Neural cell (in vitro differentiated cells): ENCODE measurements around the gene NUP42. TPM values are rescaled to one million over a fixed set of nuclear protein-coding genes. Genes with fewer than 3 reads are reported as not detected.

ENCODE experiments used
- H2AFZ ChIP-seq: fragments of 200-600, 300-800 bp; sonication (generic), shearing (Covaris generic); 2 replicates; pipeline ENCODE4 v1.6.0; 2014; ENCODE audit warnings: low read depth, mild to moderate bottlenecking, antibody characterized with exemption, low read length, moderate library complexity
- H3F3A ChIP-seq: fragments of 200-600 bp; shearing (Covaris generic); 2 replicates; pipeline ENCODE4 v1.6.1; 2016; ENCODE audit warnings: mild to moderate bottlenecking, moderate library complexity, mixed read lengths, antibody characterized with exemption, low read length; ENCODE audit not compliant: insufficient read depth, poor library complexity, severe bottlenecking
- H3K27ac ChIP-seq: fragments of 200-600, 300-800 bp; sonication (generic), shearing (Covaris generic); 2 replicates; pipeline ENCODE4 v1.5.1; 2014; ENCODE audit warnings: mild to moderate bottlenecking, low read length, moderate library complexity
- H3K27me3 ChIP-seq: fragments of 300-800, 200-600 bp; sonication (generic), shearing (Covaris generic); 2 replicates; pipeline ENCODE4 v1.6.0; 2014; ENCODE audit warnings: mild to moderate bottlenecking, low read depth, low read length, moderate library complexity; ENCODE audit not compliant: insufficient read depth
- H3K36me3 ChIP-seq: fragments of 300-800, 200-600 bp; sonication (generic), shearing (Covaris generic); 2 replicates; pipeline ENCODE4 v1.5.1; 2014; ENCODE audit warnings: mild to moderate bottlenecking, antibody characterized with exemption, low read length, moderate library complexity; ENCODE audit not compliant: insufficient read depth
- H3K4me2 ChIP-seq: fragments of 300-800, 200-600 bp; sonication (generic), shearing (Covaris generic); 2 replicates; pipeline ENCODE4 v1.6.0; 2014; ENCODE audit warnings: mild to moderate bottlenecking, low read length
- H3K4me3 ChIP-seq: fragments of 300-800, 200-600 bp; sonication (generic), shearing (Covaris generic); 2 replicates; pipeline ENCODE4 v1.5.1; 2014; ENCODE audit warnings: mild to moderate bottlenecking, low read length, moderate library complexity
- H3K79me2 ChIP-seq: fragments of 200-600 bp; shearing (Covaris generic); replicated peaks from 2 replicates; pipeline ENCODE4 v1.6.0; 2014; ENCODE audit warnings: mild to moderate bottlenecking, low read length, moderate library complexity; ENCODE audit not compliant: insufficient read depth
- H3K9ac ChIP-seq: fragments of 300-800, 200-600 bp; sonication (generic), shearing (Covaris generic); 2 replicates; pipeline ENCODE4 v1.6.1; 2016; ENCODE audit warnings: mild to moderate bottlenecking, low read length, mixed read lengths
- H3K9me2 ChIP-seq: fragments of 200-600 bp; shearing (Covaris generic); 2 replicates; pipeline ENCODE4 v1.6.1; 2016; ENCODE audit warnings: mild to moderate bottlenecking, low read length, mixed read lengths; ENCODE audit not compliant: insufficient read depth
- H3K9me3 ChIP-seq: fragments of 200-600, 300-800 bp; sonication (generic), shearing (Covaris generic); 2 replicates; pipeline ENCODE4 v1.6.1; 2016; ENCODE audit warnings: mild to moderate bottlenecking, mixed run types, low read length, moderate library complexity, mixed read lengths
- H4K20me1 ChIP-seq: fragments of 200-600 bp; shearing (Covaris generic); 2 replicates; pipeline ENCODE4 v1.6.1; 2016; ENCODE audit warnings: mild to moderate bottlenecking, mixed run types; ENCODE audit not compliant: insufficient read depth
- EP300 ChIP-seq: fragments of 450-650 bp; conservative IDR thresholded peaks from 2 replicates; pipeline ENCODE4 v1.6.1; 2014; ENCODE audit warnings: antibody characterized with exemption, mild to moderate bottlenecking, moderate library complexity; ENCODE audit not compliant: poor library complexity, severe bottlenecking
- POLR2AphosphoS5 ChIP-seq: IDR thresholded peaks from 2 replicates; pipeline ENCODE4 v1.6.1; 2012
- SMC3 ChIP-seq: fragments of 450-650 bp; conservative IDR thresholded peaks from 2 replicates; pipeline ENCODE4 v1.6.1; 2014; ENCODE audit warnings: antibody characterized with exemption, mild to moderate bottlenecking, moderate library complexity; ENCODE audit not compliant: poor library complexity
- polyA plus RNA-seq: library from polyadenylated mRNA; depleted of rRNA; stranded (reverse); fragments of >200 nt; gene quantifications from 2 replicates; pipeline ENCODE4 v1.2.3, GENCODE V29; 2014

NUP42 gene
- polyA plus RNA-seq, 1 donor from 2014 or later: 106 TPM

DNA sequence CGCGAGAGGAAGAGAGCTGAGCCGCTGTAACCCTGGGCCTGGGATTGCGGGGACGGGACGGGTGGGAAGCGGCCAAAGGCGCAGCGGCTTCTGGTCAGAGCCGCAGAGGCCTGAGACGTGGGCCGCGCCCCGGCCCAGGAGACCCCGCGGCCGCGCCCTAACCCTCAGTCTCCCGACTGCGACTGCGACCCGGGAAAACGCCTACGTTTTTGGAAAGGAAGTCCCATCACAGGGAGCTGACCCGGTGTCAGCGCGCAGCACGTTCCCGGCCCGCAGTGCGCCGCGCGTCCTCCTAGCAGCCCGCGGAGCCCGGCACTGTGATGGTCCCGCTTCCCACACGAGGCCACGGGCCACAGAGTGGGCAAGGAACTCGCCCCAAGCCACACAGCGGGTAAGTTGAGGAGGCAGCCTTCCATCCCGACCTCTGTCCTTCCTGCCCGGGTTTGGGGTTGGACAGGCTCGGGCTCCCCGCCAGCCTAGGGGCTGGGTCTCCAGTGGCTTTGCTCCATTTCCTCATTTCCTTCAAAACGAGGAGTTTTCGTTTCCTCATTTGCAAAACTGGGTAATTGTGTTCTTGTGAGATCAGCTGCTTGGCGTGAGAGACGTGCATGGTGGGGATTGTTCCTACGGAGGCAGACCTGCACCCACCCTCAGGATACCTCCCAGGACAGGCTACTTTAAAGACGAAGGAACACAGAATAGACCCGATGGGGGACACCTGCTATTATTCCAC lies 65.9 kb downstream of the NUP42 start:
- no peak overlapping the region for H3K27ac ChIP-seq
- H3F3A ChIP-seq: no peaks in the 10 kb centered on the region
- no peaks in the 10 kb centered on the region for H3K79me2 ChIP-seq
- H3K9me2 ChIP-seq: no peaks in the 10 kb centered on the region
- H3K9me3 ChIP-seq: no peaks in the 10 kb centered on the region
- no peak overlapping the region for H3K4me2 ChIP-seq
- peaks cover 10% of the 10 kb centered on the region for H3K27me3 ChIP-seq
- no peak overlapping the region for H2AFZ ChIP-seq
- H4K20me1 ChIP-seq: no peaks in the 10 kb centered on the region
- H3K4me3 ChIP-seq: no peak overlapping the region
- TF ChIP-seq EP300 (no peak), SMC3 (no peak)
- no peak overlapping the region for H3K9ac ChIP-seq
- no peaks in the 10 kb centered on the region for H3K36me3 ChIP-seq

DNA sequence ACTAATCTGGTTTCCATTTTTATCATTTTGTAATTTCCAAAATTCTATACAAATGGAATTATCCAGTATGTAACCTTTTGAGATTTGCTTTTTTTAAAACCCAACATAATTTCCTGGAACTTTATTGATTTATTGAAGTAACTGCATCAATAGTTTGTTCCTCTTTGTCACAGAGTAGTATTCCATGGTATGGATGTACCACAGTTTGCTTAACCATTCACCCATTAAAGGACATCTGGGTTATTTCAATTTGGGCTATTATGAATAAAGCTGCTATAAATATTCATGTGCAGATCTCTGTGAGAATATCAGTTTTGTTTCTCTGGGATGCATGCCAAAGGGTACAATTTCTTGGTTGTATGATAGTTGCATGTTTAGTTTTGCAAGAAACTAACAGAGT lies 67.6 kb downstream of the NUP42 start:
- Histone ChIP-seq H3K9me3 (no peaks in the 10 kb centered on the region), H3K4me3 (no peak overlapping the region), H3K27me3 (peaks cover 10% of the 10 kb centered on the region), H3K27ac (no peak overlapping the region), H3K79me2 (no peaks in the 10 kb centered on the region), H3K9ac (no peak overlapping the region), H2AFZ (no peak overlapping the region), H3K4me2 (no peak overlapping the region), H4K20me1 (no peaks in the 10 kb centered on the region), H3K36me3 (no peaks in the 10 kb centered on the region), H3K9me2 (no peaks in the 10 kb centered on the region), H3F3A (no peaks in the 10 kb centered on the region)
- no peak for TF ChIP-seq POLR2AphosphoS5

Other genes with a start within 250 kb of the NUP42 start
- gene HYCC1, start 167.9 kb upstream of the NUP42 start, polyA plus RNA-seq: 12.3 and 12.9 TPM in 2 replicates
- 198 and 206 TPM in 2 replicates for gene KLHL7, start 76.3 kb upstream of the NUP42 start, polyA plus RNA-seq
- not detected in 2 replicates for gene GPNMB, start 64.7 kb downstream of the NUP42 start, polyA plus RNA-seq
- gene MALSU1, start 117.3 kb downstream of the NUP42 start, polyA plus RNA-seq: 77.8 and 83.0 TPM in 2 replicates